ENCODE measurements around the gene DCANP1.

DNA sequence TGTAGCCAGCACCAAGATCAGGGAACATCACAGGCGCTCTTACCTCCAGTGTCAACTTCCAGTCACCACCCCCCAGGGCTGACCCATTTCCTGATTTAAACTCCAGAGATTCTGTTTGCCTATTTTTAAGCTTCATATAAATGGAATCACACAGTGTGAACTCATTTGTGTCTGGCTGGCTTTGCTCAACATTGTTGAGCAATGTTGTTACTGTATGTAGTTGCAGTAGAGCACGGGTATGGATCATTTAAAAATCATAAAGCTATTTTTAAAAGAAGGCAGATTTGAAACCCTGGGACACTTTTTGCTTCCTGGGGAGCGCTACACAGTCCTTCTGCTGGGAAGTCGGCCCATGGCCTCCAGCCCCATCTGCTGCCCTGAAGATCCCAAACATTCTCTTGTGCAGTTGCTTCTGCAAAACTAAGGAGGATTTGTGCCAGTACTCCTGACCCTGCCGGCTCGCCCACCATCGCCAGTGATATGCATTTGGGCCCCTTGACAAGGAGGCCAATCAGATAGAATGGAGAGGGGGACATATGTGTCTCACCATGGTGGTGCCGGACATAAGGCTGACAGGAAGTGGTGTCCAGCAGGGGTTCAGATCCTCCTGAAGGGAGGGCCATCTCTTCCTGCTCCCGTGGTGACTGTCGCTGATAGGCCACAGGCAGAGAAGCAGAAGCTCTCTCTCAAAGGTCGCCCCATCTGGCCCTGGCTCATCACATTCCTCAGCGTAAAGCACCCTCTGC, 13.3 kb downstream of the DCANP1 start:
- TF ChIP-seq, protein P1, sequence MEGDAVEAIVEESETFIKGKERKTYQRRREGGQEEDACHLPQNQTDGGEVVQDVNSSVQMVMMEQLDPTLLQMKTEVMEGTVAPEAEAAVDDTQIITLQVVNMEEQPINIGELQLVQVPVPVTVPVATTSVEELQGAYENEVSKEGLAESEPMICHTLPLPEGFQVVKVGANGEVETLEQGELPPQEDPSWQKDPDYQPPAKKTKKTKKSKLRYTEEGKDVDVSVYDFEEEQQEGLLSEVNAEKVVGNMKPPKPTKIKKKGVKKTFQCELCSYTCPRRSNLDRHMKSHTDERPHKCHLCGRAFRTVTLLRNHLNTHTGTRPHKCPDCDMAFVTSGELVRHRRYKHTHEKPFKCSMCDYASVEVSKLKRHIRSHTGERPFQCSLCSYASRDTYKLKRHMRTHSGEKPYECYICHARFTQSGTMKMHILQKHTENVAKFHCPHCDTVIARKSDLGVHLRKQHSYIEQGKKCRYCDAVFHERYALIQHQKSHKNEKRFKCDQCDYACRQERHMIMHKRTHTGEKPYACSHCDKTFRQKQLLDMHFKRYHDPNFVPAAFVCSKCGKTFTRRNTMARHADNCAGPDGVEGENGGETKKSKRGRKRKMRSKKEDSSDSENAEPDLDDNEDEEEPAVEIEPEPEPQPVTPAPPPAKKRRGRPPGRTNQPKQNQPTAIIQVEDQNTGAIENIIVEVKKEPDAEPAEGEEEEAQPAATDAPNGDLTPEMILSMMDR (conservative IDR thresholded peaks at IDR 0.05 in 1 of 2, IDR thresholded peaks at IDR 0.05 in 1 of 2; ENCODE audit: low read depth in 1 of 2, low read length in 2 of 2), result no peak
- no peak for TF ChIP-seq EZH2 (IDR thresholded peaks at IDR 0.05; ENCODE audit: low read length, missing control alignments)

Measured in fibroblast of lung (primary cell).